Chondrocyte (in vitro differentiated cells): ENCODE results near the gene SP5. TPM values are rescaled to one million over a fixed set of nuclear protein-coding genes. Genes with fewer than 3 reads are reported as not detected.

ENCODE experiments used
- DNase-seq: peaks from one replicate; pipeline ENCODE4 v3.0.0; 2021; ENCODE audit warnings: mixed read lengths, low spot score
- H3K27ac Mint-ChIP-seq: one replicate; pipeline ENCODE4 v1.8.0; 2021; ENCODE audit warnings: mild to moderate bottlenecking, moderate library complexity, mixed read lengths; ENCODE audit not compliant: unreplicated experiment
- H3K27me3 Mint-ChIP-seq: 2 replicates; pipeline ENCODE4 v1.8.0; 2021; ENCODE audit warnings: low read depth, mixed read lengths
- H3K36me3 Mint-ChIP-seq: 2 replicates; pipeline ENCODE4 v1.8.0; 2021; ENCODE audit warnings: low read depth, mixed read lengths
- H3K4me1 Mint-ChIP-seq: 2 replicates; pipeline ENCODE4 v1.8.0; 2021; ENCODE audit warnings: low read depth, mild to moderate bottlenecking, mixed read lengths
- H3K4me3 Mint-ChIP-seq: one replicate; pipeline ENCODE4 v1.8.0; 2021; ENCODE audit warnings: mild to moderate bottlenecking, moderate library complexity, mixed read lengths; ENCODE audit not compliant: unreplicated experiment
- H3K9me3 Mint-ChIP-seq: 2 replicates; pipeline ENCODE4 v1.8.0; 2021; ENCODE audit warnings: low read depth, mixed read lengths
- CTCF ChIP-seq: fragments of 200-600 bp; sonication (generic); IDR thresholded peaks from 2 replicates; pipeline ENCODE4 v1.5.0; 2021; ENCODE audit warnings: antibody characterized with exemption, mild to moderate bottlenecking, moderate library complexity
- total RNA-seq: library from RNA; stranded (reverse); gene quantifications from 3 replicates; pipeline ENCODE4 v1.2.1, GENCODE V29; 2021

SP5 gene
- total RNA-seq, 1 donor from 2014 or later = not detected

- H3K36me3 Mint-ChIP-seq = peaks cover 1% of the 10 kb centered on the region
- TF ChIP-seq CTCF = no peak
- H3K9me3 Mint-ChIP-seq = no peaks in the 10 kb centered on the region
- DNase-seq = no peak
- H3K27ac Mint-ChIP-seq = no peak overlapping the region
- peaks cover 24% of the 10 kb centered on the region for H3K4me1 Mint-ChIP-seq
- H3K4me3 Mint-ChIP-seq = peak overlapping the region; percentile 19
- H3K27me3 Mint-ChIP-seq = peaks cover 63% of the 10 kb centered on the region
These were observed 1.0 kb downstream of the SP5 start for GRCh38 chr2:170715932-170716777.

- Mint-ChIP-seq H3K36me3 (peaks cover 3% of the 10 kb centered on the region), H3K27me3 (peaks cover 62% of the 10 kb centered on the region), H3K4me3 (peak overlapping the region; percentile 56), H3K4me1 (peaks cover 20% of the 10 kb centered on the region), H3K9me3 (no peaks in the 10 kb centered on the region), H3K27ac (no peak overlapping the region)
- DNase-seq = no peak
- peak; percentile 81 for TF ChIP-seq CTCF
These were observed 1.9 kb downstream of the SP5 start for GRCh38 chr2:170716851-170717598.

- H3K4me3 Mint-ChIP-seq = peak overlapping the region; percentile 56
- H3K4me1 Mint-ChIP-seq = peaks cover 15% of the 10 kb centered on the region
- TF ChIP-seq CTCF = no peak
- H3K27ac Mint-ChIP-seq = no peak overlapping the region
- no peaks in the 10 kb centered on the region for H3K9me3 Mint-ChIP-seq
- DNase-seq = no peak
- H3K27me3 Mint-ChIP-seq = peaks cover 62% of the 10 kb centered on the region
- H3K36me3 Mint-ChIP-seq = peaks cover 3% of the 10 kb centered on the region
These were observed 2.4 kb downstream of the SP5 start for GRCh38 chr2:170717599-170717963.

- TF ChIP-seq CTCF = no peak
- DNase-seq = no peak
- H3K36me3 Mint-ChIP-seq = peaks cover 3% of the 10 kb centered on the region
- peaks cover 15% of the 10 kb centered on the region for H3K4me1 Mint-ChIP-seq
- no peak overlapping the region for H3K27ac Mint-ChIP-seq
- no peaks in the 10 kb centered on the region for H3K9me3 Mint-ChIP-seq
- peaks cover 58% of the 10 kb centered on the region for H3K27me3 Mint-ChIP-seq
- H3K4me3 Mint-ChIP-seq = no peak overlapping the region
These were observed 3.0 kb downstream of the SP5 start for GRCh38 chr2:170717991-170718589.

GRCh38 chr2:170719810-170720209 is 4.7 kb downstream of the SP5 start:
- H3K4me1 Mint-ChIP-seq = peaks cover 13% of the 10 kb centered on the region
- peaks cover 3% of the 10 kb centered on the region for H3K36me3 Mint-ChIP-seq
- no peak overlapping the region for H3K4me3 Mint-ChIP-seq
- no peak for DNase-seq
- H3K9me3 Mint-ChIP-seq = no peaks in the 10 kb centered on the region
- peaks cover 62% of the 10 kb centered on the region for H3K27me3 Mint-ChIP-seq
- H3K27ac Mint-ChIP-seq = no peak overlapping the region
- no peak for TF ChIP-seq CTCF
